ENCODE data around the gene SULT1B1. TPM values are rescaled to one million over a fixed set of nuclear protein-coding genes. Genes with fewer than 3 reads are reported as not detected.
"Not testable (repeated sequence)": the region's sequence is repeated elsewhere in the genome, so short reads cannot be mapped to it uniquely, and the experiment has no call there.

SULT1B1 gene
- total and polyA plus RNA-seq, 4 donors, result 0.38 to 15.7 (median 2.3) TPM

DNA sequence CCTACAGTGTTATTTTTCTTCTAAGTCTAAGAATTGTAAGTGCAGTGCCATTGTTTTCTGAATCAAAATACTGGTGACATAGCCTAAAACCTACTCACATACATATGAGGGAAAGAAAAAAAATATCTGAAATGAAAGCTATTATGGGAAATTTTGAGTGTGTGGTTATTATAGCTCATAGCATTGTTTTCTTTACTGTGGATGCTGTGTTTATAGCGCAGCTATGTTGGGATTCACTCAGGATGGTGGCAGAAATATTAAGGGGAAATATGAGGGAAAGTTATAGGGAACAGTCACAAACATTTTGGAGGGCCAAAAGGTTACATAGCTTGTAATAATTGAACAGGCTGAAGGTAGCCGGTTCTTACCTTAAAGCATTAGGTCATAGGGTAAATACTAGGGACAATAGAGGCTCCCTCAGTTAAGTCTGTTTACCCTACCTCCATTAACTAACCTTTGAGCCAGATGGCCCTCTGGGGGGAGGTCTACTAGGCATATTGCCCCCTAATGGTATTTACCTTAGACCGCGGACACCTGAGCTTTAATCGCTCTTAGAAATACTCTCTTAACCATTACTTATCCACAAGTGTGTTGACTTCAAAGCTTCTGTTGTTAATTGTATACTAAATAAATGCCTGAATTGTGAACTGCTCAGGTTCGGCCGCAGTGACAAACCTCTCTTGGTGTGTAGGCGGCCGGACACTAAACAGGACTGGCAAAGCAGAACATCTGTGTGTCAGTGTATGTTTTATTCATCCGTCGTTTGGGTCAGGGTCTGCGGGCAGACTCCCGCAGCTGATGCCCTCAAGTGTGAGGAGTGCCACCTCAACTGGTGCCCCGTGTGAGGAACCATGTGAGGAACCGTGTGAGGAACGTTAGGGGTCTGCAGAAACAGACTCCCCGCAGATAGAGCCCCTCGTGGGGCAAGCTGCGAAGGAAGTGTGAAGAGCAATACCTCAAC, 21.3 kb upstream of the SULT1B1 start:
- WGBS, 2 donors, result 92 to 95% methylated on average over 19 of the region's 19 CpGs
- intact Hi-C loops (cut with DNase I), result no loop called here
- no peak for DNase-seq

DNA sequence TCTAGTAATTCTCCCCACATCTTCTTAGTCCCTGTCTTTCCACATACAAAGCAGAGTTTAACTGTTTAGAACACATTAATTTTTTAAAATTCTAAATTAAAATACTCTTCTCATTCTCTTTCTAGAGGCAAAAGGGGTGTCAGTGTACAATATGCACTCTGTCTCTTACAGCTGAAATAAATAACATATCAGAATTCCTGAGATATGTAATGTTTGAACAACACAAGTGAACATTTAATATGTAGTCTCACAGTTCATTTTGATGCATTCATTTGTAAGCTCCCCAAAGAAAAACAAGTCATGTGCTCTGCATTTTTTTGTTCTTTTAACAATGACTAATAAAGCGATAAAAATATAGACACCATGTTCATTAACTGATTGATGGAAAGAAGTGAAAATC, 19.7 kb upstream of the SULT1B1 start:
- Histone ChIP-seq H3K4me1 (ENCODE audit: control insufficient read depth in 1 of 2, insufficient read depth in 2 of 2, low read length in 2 of 2) (no peaks in the 10 kb centered on the region), H3K36me3 (ENCODE audit: control insufficient read depth in 1 of 2, insufficient read depth in 2 of 2, low read length in 1 of 2) (no peaks in the 10 kb centered on the region), H3K9me3 (ENCODE audit: control insufficient read depth, low read length) (no peaks in the 10 kb centered on the region), H3K27ac (ENCODE audit: low read depth in 1 of 2, low read length in 2 of 2) (no peak overlapping the region), H3K27me3 (ENCODE audit: control insufficient read depth in 1 of 2, insufficient read depth in 2 of 2, low read length in 1 of 2) (no peaks in the 10 kb centered on the region), H3K4me3 (ENCODE audit: low read length in 2 of 2) (no peak overlapping the region)
- 76 to 78% methylated on average over 1 of the region's 1 CpG for WGBS, 2 donors
- ATAC-seq (ENCODE audit: low FRiP score) (no peak), DNase-seq (no peak)
- intact Hi-C loops (cut with DNase I), result no loop called here

More for the DNA sequence above, 21.3 kb upstream of the SULT1B1 start:
- H3K9me3 ChIP-seq (ENCODE audit: control insufficient read depth, low read length), result no peaks in the 10 kb centered on the region
- no peak overlapping the region for H3K27ac ChIP-seq (ENCODE audit: low read depth in 1 of 2, low read length in 2 of 2)
- no peak for ATAC-seq (ENCODE audit: low FRiP score)
- H3K4me3 ChIP-seq (ENCODE audit: low read length in 2 of 2), result no peak overlapping the region
- H3K36me3 ChIP-seq (ENCODE audit: control insufficient read depth in 1 of 2, insufficient read depth in 2 of 2, low read length in 1 of 2), result no peaks in the 10 kb centered on the region
- H3K27me3 ChIP-seq (ENCODE audit: control insufficient read depth in 1 of 2, insufficient read depth in 2 of 2, low read length in 1 of 2), result no peaks in the 10 kb centered on the region
- H3K4me1 ChIP-seq (ENCODE audit: control insufficient read depth in 1 of 2, insufficient read depth in 2 of 2, low read length in 2 of 2), result no peaks in the 10 kb centered on the region

GRCh38 chr4:69776696-69777095, 16.3 kb upstream of the SULT1B1 start:
- Histone ChIP-seq H3K4me1 (ENCODE audit: control insufficient read depth in 1 of 2, insufficient read depth in 2 of 2, low read length in 2 of 2) (no peaks in the 10 kb centered on the region), H3K9me3 (ENCODE audit: control insufficient read depth, low read length) (no peaks in the 10 kb centered on the region), H3K27me3 (ENCODE audit: control insufficient read depth in 1 of 2, insufficient read depth in 2 of 2, low read length in 1 of 2) (no peaks in the 10 kb centered on the region), H3K36me3 (ENCODE audit: control insufficient read depth in 1 of 2, insufficient read depth in 2 of 2, low read length in 1 of 2) (no peaks in the 10 kb centered on the region), H3K27ac (ENCODE audit: low read depth in 1 of 2, low read length in 2 of 2) (no peak overlapping the region), H3K4me3 (ENCODE audit: low read length in 2 of 2) (no peak overlapping the region)
- ATAC-seq (ENCODE audit: low FRiP score) (no peak), DNase-seq (no peak)
- intact Hi-C loops (cut with DNase I), result no loop called here
- 90 to 95% methylated on average over 3 of the region's 3 CpGs for WGBS, 2 donors

- no peak for DNase-seq
- no peak overlapping the region for H3K4me3 ChIP-seq (ENCODE audit: low read length in 2 of 2)
- WGBS, 2 donors, result 92 to 94% methylated on average over 2 of the region's 2 CpGs
- ATAC-seq (ENCODE audit: low FRiP score), result no peak
- no peaks in the 10 kb centered on the region for H3K9me3 ChIP-seq (ENCODE audit: control insufficient read depth, low read length)
- H3K4me1 ChIP-seq (ENCODE audit: control insufficient read depth in 1 of 2, insufficient read depth in 2 of 2, low read length in 2 of 2), result no peaks in the 10 kb centered on the region
- no peaks in the 10 kb centered on the region for H3K27me3 ChIP-seq (ENCODE audit: control insufficient read depth in 1 of 2, insufficient read depth in 2 of 2, low read length in 1 of 2)
- no peak overlapping the region for H3K27ac ChIP-seq (ENCODE audit: low read depth in 1 of 2, low read length in 2 of 2)
- H3K36me3 ChIP-seq (ENCODE audit: control insufficient read depth in 1 of 2, insufficient read depth in 2 of 2, low read length in 1 of 2), result no peaks in the 10 kb centered on the region
- intact Hi-C loops (cut with DNase I), result no loop called here
Measured at GRCh38 chr4:69775321-69775867, 15.0 kb upstream of the SULT1B1 start.

DNA sequence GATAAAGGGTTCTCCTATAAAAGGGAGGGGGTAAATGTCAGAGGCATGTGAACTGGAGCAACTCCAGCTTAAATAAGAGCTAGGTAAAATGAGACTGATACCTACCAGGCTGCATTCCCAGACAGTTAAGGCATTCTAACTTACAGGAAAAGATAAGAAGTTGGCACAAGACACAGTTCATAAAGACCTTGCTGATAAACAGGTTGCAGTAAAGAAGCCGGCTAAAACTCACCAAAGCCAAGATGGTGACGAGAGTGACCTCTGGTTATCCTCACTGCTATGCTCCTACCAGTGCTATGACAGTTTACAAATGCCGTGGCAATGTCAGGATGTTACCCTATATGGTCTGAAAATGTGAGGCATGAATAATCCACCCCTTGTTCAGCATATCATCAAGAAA, 13.1 kb upstream of the SULT1B1 start:
- Histone ChIP-seq H3K9me3 (ENCODE audit: control insufficient read depth, low read length) (no peaks in the 10 kb centered on the region), H3K27ac (ENCODE audit: low read depth in 1 of 2, low read length in 2 of 2) (no peak overlapping the region), H3K4me1 (ENCODE audit: control insufficient read depth in 1 of 2, insufficient read depth in 2 of 2, low read length in 2 of 2) (no peaks in the 10 kb centered on the region), H3K36me3 (ENCODE audit: control insufficient read depth in 1 of 2, insufficient read depth in 2 of 2, low read length in 1 of 2) (no peaks in the 10 kb centered on the region), H3K4me3 (ENCODE audit: low read length in 2 of 2) (no peak overlapping the region), H3K27me3 (ENCODE audit: control insufficient read depth in 1 of 2, insufficient read depth in 2 of 2, low read length in 1 of 2) (no peaks in the 10 kb centered on the region)
- DNase-seq (no peak), ATAC-seq (ENCODE audit: low FRiP score) (no peak)
- 9 to 13% methylated on average over 3 of the region's 3 CpGs for WGBS, 2 donors
- intact Hi-C loops (cut with DNase I), result no loop called here

DNA sequence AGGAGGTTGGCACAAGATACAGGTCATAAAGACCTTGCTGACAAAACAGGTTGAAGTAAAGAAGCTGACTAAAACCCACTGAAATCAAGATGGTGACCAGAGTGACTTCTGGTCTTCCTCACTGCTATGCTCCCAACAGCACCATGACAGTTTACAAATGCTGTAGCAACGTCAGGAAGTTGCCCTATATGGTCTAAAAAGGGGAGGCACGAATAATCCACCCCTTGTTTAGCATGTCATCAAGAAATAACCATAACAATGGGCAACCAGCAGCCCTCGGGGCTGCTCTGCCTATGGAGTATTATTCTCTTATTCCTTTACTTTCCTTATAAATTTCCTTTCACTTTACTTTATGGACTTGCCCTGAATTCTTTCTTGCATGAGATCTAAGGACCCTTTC, 8.1 kb upstream of the SULT1B1 start:
- 51 to 64% methylated on average over 3 of the region's 3 CpGs for WGBS, 2 donors
- intact Hi-C loops (cut with DNase I); DNase-seq; ATAC-seq (ENCODE audit: low FRiP score); H3K36me3 ChIP-seq (ENCODE audit: control insufficient read depth in 1 of 2, insufficient read depth in 2 of 2, low read length in 1 of 2); H3K9me3 ChIP-seq (ENCODE audit: control insufficient read depth, low read length); H3K4me3 ChIP-seq (ENCODE audit: low read length in 2 of 2); H3K4me1 ChIP-seq (ENCODE audit: control insufficient read depth in 1 of 2, insufficient read depth in 2 of 2, low read length in 2 of 2); H3K27ac ChIP-seq (ENCODE audit: low read depth in 1 of 2, low read length in 2 of 2); H3K27me3 ChIP-seq (ENCODE audit: control insufficient read depth in 1 of 2, insufficient read depth in 2 of 2, low read length in 1 of 2): not testable (repeated sequence)

GRCh38 chr4:69765751-69766150, 5.3 kb upstream of the SULT1B1 start:
- 83 to 93% methylated on average over 1 of the region's 1 CpG for WGBS, 2 donors
- H3K27me3 ChIP-seq (ENCODE audit: control insufficient read depth in 1 of 2, insufficient read depth in 2 of 2, low read length in 1 of 2), result no peaks in the 10 kb centered on the region
- H3K4me1 ChIP-seq (ENCODE audit: control insufficient read depth in 1 of 2, insufficient read depth in 2 of 2, low read length in 2 of 2), result no peaks in the 10 kb centered on the region
- H3K9me3 ChIP-seq (ENCODE audit: control insufficient read depth, low read length), result no peaks in the 10 kb centered on the region
- no peak for DNase-seq
- H3K4me3 ChIP-seq (ENCODE audit: low read length in 2 of 2), result no peak overlapping the region
- no peaks in the 10 kb centered on the region for H3K36me3 ChIP-seq (ENCODE audit: control insufficient read depth in 1 of 2, insufficient read depth in 2 of 2, low read length in 1 of 2)
- H3K27ac ChIP-seq (ENCODE audit: low read depth in 1 of 2, low read length in 2 of 2), result no peak overlapping the region
- no peak for ATAC-seq (ENCODE audit: low FRiP score)
- intact Hi-C loops (cut with DNase I), result no loop called here

- no peak for DNase-seq
- no peak overlapping the region for H3K4me3 ChIP-seq (ENCODE audit: low read length in 2 of 2)
- intact Hi-C loops (cut with DNase I), result no loop called here
- H3K9me3 ChIP-seq (ENCODE audit: control insufficient read depth, low read length), result no peaks in the 10 kb centered on the region
- 8 to 9% methylated on average over 1 of the region's 1 CpG for WGBS, 2 donors
- no peaks in the 10 kb centered on the region for H3K27me3 ChIP-seq (ENCODE audit: control insufficient read depth in 1 of 2, insufficient read depth in 2 of 2, low read length in 1 of 2)
- H3K27ac ChIP-seq (ENCODE audit: low read depth in 1 of 2, low read length in 2 of 2), result no peak overlapping the region
- no peaks in the 10 kb centered on the region for H3K36me3 ChIP-seq (ENCODE audit: control insufficient read depth in 1 of 2, insufficient read depth in 2 of 2, low read length in 1 of 2)
- H3K4me1 ChIP-seq (ENCODE audit: control insufficient read depth in 1 of 2, insufficient read depth in 2 of 2, low read length in 2 of 2), result no peaks in the 10 kb centered on the region
- no peak for ATAC-seq (ENCODE audit: low FRiP score)
Measured at GRCh38 chr4:69764311-69764710, 3.9 kb upstream of the SULT1B1 start.

DNA sequence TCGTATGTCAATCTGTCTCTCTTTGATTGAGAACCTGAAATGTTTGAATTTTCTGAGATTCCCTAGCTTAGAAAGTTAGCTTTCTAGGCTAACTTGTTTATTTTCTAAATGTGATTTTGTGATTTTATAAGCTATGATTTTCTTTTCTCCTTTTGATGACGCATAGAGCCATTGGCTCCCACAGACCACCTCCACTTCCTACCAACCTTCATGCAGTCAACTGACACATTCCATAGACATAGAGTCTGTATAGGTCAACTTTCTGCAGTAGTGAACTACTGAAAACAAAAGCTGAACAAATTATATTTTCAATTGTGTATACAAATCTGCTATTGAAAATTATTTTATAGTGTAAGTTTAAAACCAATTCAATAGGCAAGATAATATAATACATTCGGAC, 2.8 kb upstream of the SULT1B1 start:
- no peak overlapping the region for H3K4me3 ChIP-seq (ENCODE audit: low read length in 2 of 2)
- intact Hi-C loops (cut with DNase I), result no loop called here
- 85 to 89% methylated on average over 3 of the region's 3 CpGs for WGBS, 2 donors
- H3K36me3 ChIP-seq (ENCODE audit: control insufficient read depth in 1 of 2, insufficient read depth in 2 of 2, low read length in 1 of 2), result no peaks in the 10 kb centered on the region
- ATAC-seq (ENCODE audit: low FRiP score) (no peak), DNase-seq (no peak)
- no peaks in the 10 kb centered on the region for H3K27me3 ChIP-seq (ENCODE audit: control insufficient read depth in 1 of 2, insufficient read depth in 2 of 2, low read length in 1 of 2)
- H3K27ac ChIP-seq (ENCODE audit: low read depth in 1 of 2, low read length in 2 of 2), result no peak overlapping the region
- H3K4me1 ChIP-seq (ENCODE audit: control insufficient read depth in 1 of 2, insufficient read depth in 2 of 2, low read length in 2 of 2), result no peaks in the 10 kb centered on the region
- no peaks in the 10 kb centered on the region for H3K9me3 ChIP-seq (ENCODE audit: control insufficient read depth, low read length)

Measured in aorta (tissue), 5 donors.